PC-3 (cell line): ENCODE results near the gene KBTBD7. TPM values are rescaled to one million over a fixed set of nuclear protein-coding genes. Genes with fewer than 3 reads are reported as not detected.
A peak's percentile ranks its signal among the peaks of the same experiment; 100 is the strongest.

ENCODE experiments used
- ATAC-seq: fragments of 200-7000 bp; cut with Tn5 transposase; 2 replicates; pipeline ENCODE4 v1.9.1; 2020; ENCODE audit warnings: mild to moderate bottlenecking, moderate library complexity
- BruUV-seq: library from RNA; stranded (reverse); fragments of 400-500 nt; replicated peaks from 2 replicates; lab custom pipeline; 2021; lab: Mats Ljungman, UMichigan
- CTCF ChIA-PET: fragments of 300-600 bp; sonication (Branson Sonifier 250); formaldehyde crosslinking; loops from one replicate; lab custom pipeline; 2022; ENCODE audit warnings: antibody characterized with exemption; lab: Charles Lee
- POLR2A ChIA-PET: fragments of 300-600 bp; sonication (Branson Sonifier 250); formaldehyde crosslinking; loops from one replicate; lab custom pipeline; 2022; ENCODE audit warnings: antibody characterized with exemption; ENCODE audit not compliant: unreplicated experiment; lab: Charles Lee
- DNase-seq: peaks from one replicate; pipeline ENCODE4 v3.0.0-alpha.2; 2015
- H2AFZ ChIP-seq: fragments of 300-600 bp; sonication (generic); 2 replicates; pipeline ENCODE4 v1.6.0; 2016; ENCODE audit warnings: antibody characterized with exemption, low read length
- H3F3A ChIP-seq: fragments of 300-600 bp; sonication (generic); one replicate; pipeline ENCODE4 v1.6.0; 2017; ENCODE audit warnings: antibody characterized with exemption, low read length, control low read depth, mild to moderate bottlenecking; ENCODE audit not compliant: unreplicated experiment
- H3K27ac ChIP-seq: fragments of 300-600 bp; sonication (generic); 2 replicates; pipeline ENCODE4 v1.5.1; 2016; ENCODE audit warnings: mild to moderate bottlenecking, low read length
- H3K27me3 ChIP-seq: fragments of 300-600 bp; sonication (generic); 2 replicates; pipeline ENCODE4 v1.6.1; 2016; ENCODE audit warnings: low read length, mixed read lengths
- H3K36me3 ChIP-seq: fragments of 300-600 bp; sonication (generic); 2 replicates; pipeline ENCODE4 v1.6.1; 2016; ENCODE audit warnings: low read depth, mixed run types, low read length, mixed read lengths
- H3K4me1 ChIP-seq: fragments of 300-600 bp; sonication (generic); 2 replicates; pipeline ENCODE4 v1.5.1; 2016; ENCODE audit warnings: low read length; ENCODE audit not compliant: insufficient read depth
- H3K4me2 ChIP-seq: fragments of 300-600 bp; sonication (generic); 2 replicates; pipeline ENCODE4 v1.6.0; 2016; ENCODE audit warnings: low read length
- H3K4me3 ChIP-seq: fragments of 300-600 bp; sonication (generic); 2 replicates; pipeline ENCODE4 v1.5.1; 2016; ENCODE audit warnings: mild to moderate bottlenecking, low read length, mixed read lengths
- H3K79me2 ChIP-seq: fragments of 300-600 bp; sonication (generic); 2 replicates; pipeline ENCODE4 v1.6.1; 2017; ENCODE audit warnings: low read length, mixed read lengths
- H3K9ac ChIP-seq: fragments of 300-600 bp; sonication (generic); 2 replicates; pipeline ENCODE4 v1.6.0; 2016; ENCODE audit warnings: mild to moderate bottlenecking, low read length
- H3K9me2 ChIP-seq: fragments of 300-600 bp; sonication (generic); replicated peaks from 2 replicates; pipeline ENCODE4 v1.6.1; 2016; ENCODE audit warnings: mixed run types, low read length, mixed read lengths
- H3K9me3 ChIP-seq: fragments of 300-600 bp; sonication (generic); 2 replicates; pipeline ENCODE4 v1.6.1; 2016; ENCODE audit warnings: low read length, mixed read lengths
- H4K20me1 ChIP-seq: fragments of 300-600 bp; sonication (generic); 2 replicates; pipeline ENCODE4 v1.6.1; 2016; ENCODE audit warnings: low read length, mixed read lengths
- CTCF ChIP-seq: fragments of 300-600 bp; sonication (generic); conservative IDR thresholded peaks from 2 replicates; pipeline ENCODE4 v1.5.1; 2017; ENCODE audit warnings: antibody characterized with exemption, low read depth, mild to moderate bottlenecking, low read length
- EZH2 ChIP-seq: fragments of 300-600 bp; sonication (generic); IDR thresholded peaks from one replicate; pipeline ENCODE4 v1.6.1; 2017; ENCODE audit warnings: antibody characterized with exemption, mild to moderate bottlenecking, low read length; ENCODE audit not compliant: unreplicated experiment
- EZH2phosphoT487 ChIP-seq: fragments of 300-600 bp; sonication (generic); IDR thresholded peaks from 2 replicates; pipeline ENCODE4 v1.6.1; 2018; ENCODE audit warnings: mild to moderate bottlenecking, antibody characterized with exemption, low read length, borderline replicate concordance
- intact Hi-C: fragments of 100-400 bp; cut with micrococcal nuclease; formaldehyde crosslinking; loops from 2 replicates; pipeline ENCODE4 v1.9.0; 2023
- total RNA-seq: library from RNA; depleted of rRNA; stranded (reverse); fragments of >200 nt; gene quantifications from 2 replicates; pipeline ENCODE4 v1.2.3, GENCODE V29; 2014

KBTBD7 gene
- total RNA-seq, 1 experiment from 2014 or later: 1.6 TPM

- H3K4me3 ChIP-seq: no peak overlapping the region
- ATAC-seq (peak; percentile 81), DNase-seq (peak; percentile 45)
- H3F3A ChIP-seq: no peaks in the 10 kb centered on the region
- no peaks in the 10 kb centered on the region for H3K79me2 ChIP-seq
- H3K4me1 ChIP-seq: peaks cover 11% of the 10 kb centered on the region; the same call in 1 of the 2 replicates
- BruUV-seq: no TSS peak
- H2AFZ ChIP-seq: no peak overlapping the region
- POLR2A ChIA-PET: no interaction called here
- no peak overlapping the region for H3K4me2 ChIP-seq
- no peaks in the 10 kb centered on the region for H3K9me3 ChIP-seq
- no peaks in the 10 kb centered on the region for H3K36me3 ChIP-seq
- H3K9ac ChIP-seq: no peak overlapping the region
- CTCF ChIA-PET: interaction anchor here (0.7 kb wide), 1 partner anchor 441 kb away, joined by 3 read pairs; no protein-coding TSS in a partner anchor
- no peaks in the 10 kb centered on the region for H4K20me1 ChIP-seq
- TF ChIP-seq EZH2: no peak
- TF ChIP-seq EZH2phosphoT487: no peak
- no peaks in the 10 kb centered on the region for H3K27me3 ChIP-seq
- intact Hi-C loops: no loop called here
- no peaks in the 10 kb centered on the region for H3K9me2 ChIP-seq
- H3K27ac ChIP-seq: no peak overlapping the region
Measured at GRCh38 chr13:41224113-41225110, 30.0 kb upstream of the KBTBD7 start.

GRCh38 chr13:41222259-41222852 lies 28.0 kb upstream of the KBTBD7 start:
- no peak overlapping the region for H3K27ac ChIP-seq
- no peak overlapping the region for H2AFZ ChIP-seq
- no peaks in the 10 kb centered on the region for H3K9me2 ChIP-seq
- H3K4me1 ChIP-seq: peaks cover 11% of the 10 kb centered on the region; the same call in 1 of the 2 replicates
- no peak overlapping the region for H3K9ac ChIP-seq
- no peak overlapping the region for H3K4me2 ChIP-seq
- intact Hi-C loops: loop anchor here (1.0 kb wide), 1 partner anchor 147 kb away; no protein-coding TSS in a partner anchor
- ChIA-PET CTCF (no interaction called here), POLR2A (no interaction called here)
- peak; percentile 72 for TF ChIP-seq CTCF
- TF ChIP-seq EZH2: no peak
- H3K36me3 ChIP-seq: no peaks in the 10 kb centered on the region
- no peak overlapping the region for H3K4me3 ChIP-seq
- no peaks in the 10 kb centered on the region for H3F3A ChIP-seq
- no peaks in the 10 kb centered on the region for H3K27me3 ChIP-seq
- no peaks in the 10 kb centered on the region for H3K9me3 ChIP-seq
- no peaks in the 10 kb centered on the region for H3K79me2 ChIP-seq
- ATAC-seq: peak; percentile 64
- H4K20me1 ChIP-seq: no peaks in the 10 kb centered on the region
- peak; percentile 72 for DNase-seq
- no TSS peak for BruUV-seq

DNA sequence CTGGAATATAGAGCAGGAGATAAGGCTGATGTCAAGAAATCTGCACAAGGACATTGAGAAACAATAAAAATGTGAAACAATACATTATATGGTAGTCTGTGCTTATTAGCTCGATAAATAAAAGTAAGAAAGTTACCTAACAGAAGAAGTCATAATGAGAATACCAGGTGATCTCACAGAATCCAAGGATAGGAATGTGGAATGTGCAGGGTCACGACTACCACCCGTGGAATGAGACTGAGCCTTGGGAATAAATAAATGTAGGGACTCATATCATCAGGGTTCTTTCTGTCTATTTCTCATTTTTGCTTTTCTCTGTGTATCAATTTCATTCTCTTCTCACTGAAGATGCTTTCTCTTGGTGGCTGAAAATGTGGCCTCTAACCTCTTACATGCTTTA lies 26.0 kb upstream of the KBTBD7 start:
- Histone ChIP-seq H3K4me2 (no peak overlapping the region), H3K79me2 (no peaks in the 10 kb centered on the region), H3K27me3 (no peaks in the 10 kb centered on the region), H3K9me3 (no peaks in the 10 kb centered on the region), H2AFZ (no peak overlapping the region), H3K9ac (no peak overlapping the region), H3F3A (no peaks in the 10 kb centered on the region), H3K36me3 (no peaks in the 10 kb centered on the region), H3K4me3 (no peak overlapping the region), H3K27ac (no peak overlapping the region), H3K4me1 (peaks cover 22% of the 10 kb centered on the region), H3K9me2 (no peaks in the 10 kb centered on the region), H4K20me1 (no peaks in the 10 kb centered on the region)
- ChIA-PET POLR2A (interaction anchor here (0.6 kb wide), 1 partner anchor 113 kb away, joined by 3 read pairs; no protein-coding TSS in a partner anchor), CTCF (interaction anchor here (0.6 kb wide), 1 partner anchor 26 kb away, joined by 3 read pairs; no protein-coding TSS in a partner anchor)
- ATAC-seq (no peak), DNase-seq (no peak)
- intact Hi-C loops: no loop called here
- TF ChIP-seq EZH2phosphoT487: no peak
- TF ChIP-seq EZH2: no peak
- no peak for TF ChIP-seq CTCF
- BruUV-seq: no TSS peak
